ENCODE data around the gene AFF3. TPM values are rescaled to one million over a fixed set of nuclear protein-coding genes. Genes with fewer than 3 reads are reported as not detected.

The AFF3 gene
- total RNA-seq, 1 experiment from 2014 or later, result 0.05 TPM

GRCh38 chr2:99748344-99748743 is 394.0 kb downstream of the AFF3 start:
- TF ChIP-seq CTCF (IDR thresholded peaks at IDR 0.05; ENCODE audit: insufficient read depth in 1 of 2, low read depth in 1 of 2, low read length in 1 of 2, severe bottlenecking in 1 of 2, unreplicated experiment in 1 of 2), result no peak
- no peaks in the 10 kb centered on the region for H3K36me3 Mint-ChIP-seq (ENCODE audit: insufficient read depth, unreplicated experiment)
- no peaks in the 10 kb centered on the region for H3K4me1 Mint-ChIP-seq (ENCODE audit: low read depth, unreplicated experiment)
- no peaks in the 10 kb centered on the region for H3K4me1 ChIP-seq
- H3K27me3 Mint-ChIP-seq (ENCODE audit: insufficient read depth, unreplicated experiment), result peaks cover 2% of the 10 kb centered on the region
- no peak for DNase-seq
- H3K9me3 Mint-ChIP-seq (ENCODE audit: unreplicated experiment), result no peaks in the 10 kb centered on the region
- no peak overlapping the region for H3K27ac Mint-ChIP-seq (ENCODE audit: unreplicated experiment)
- ChIA-PET POLR2A (no interaction called here), CTCF (no interaction called here)
- H3K36me3 ChIP-seq (ENCODE audit: control insufficient read depth, insufficient read depth, low read length), result no peaks in the 10 kb centered on the region
- BruUV-seq (replicated peaks), result no TSS peak
- no peak overlapping the region for H3K4me3 ChIP-seq (ENCODE audit: low read depth, low read length)
- H3K9me3 ChIP-seq, result no peaks in the 10 kb centered on the region
- no peak overlapping the region for H3K4me3 Mint-ChIP-seq (ENCODE audit: unreplicated experiment)
- intact Hi-C loops (cut with micrococcal nuclease; ENCODE audit: unreplicated experiment), result no loop called here
- no peaks in the 10 kb centered on the region; the same call in 1 of the 2 replicates for H3K27me3 ChIP-seq (replicated peaks; ENCODE audit: control insufficient read depth, insufficient read depth, low read length)

DNA sequence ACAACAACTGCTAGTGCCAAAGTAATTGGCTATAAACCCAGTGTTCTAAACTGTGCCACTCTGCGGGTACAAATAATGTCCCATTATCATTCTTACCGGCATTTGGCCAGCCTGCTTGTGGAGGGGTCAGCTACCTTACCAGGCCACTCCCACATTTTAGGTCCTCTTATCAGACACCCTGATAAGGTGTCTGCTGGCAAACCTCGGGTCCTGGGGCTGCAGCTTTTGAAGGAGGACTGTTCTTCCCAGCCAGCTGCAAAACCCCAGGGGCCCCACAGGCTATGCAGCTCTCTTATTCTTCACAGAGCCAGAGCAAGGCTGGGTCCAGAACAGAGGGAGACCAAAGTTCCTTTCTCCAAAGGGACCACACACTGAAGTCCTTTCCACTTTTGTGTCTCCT is 394.5 kb downstream of the AFF3 start:
- Histone ChIP-seq H3K4me1 (no peaks in the 10 kb centered on the region), H3K4me3 (ENCODE audit: low read depth, low read length) (no peak overlapping the region), H3K36me3 (ENCODE audit: control insufficient read depth, insufficient read depth, low read length) (no peaks in the 10 kb centered on the region), H3K9me3 (no peaks in the 10 kb centered on the region), H3K27me3 (replicated peaks; ENCODE audit: control insufficient read depth, insufficient read depth, low read length) (no peaks in the 10 kb centered on the region; the same call in 1 of the 2 replicates)
- Mint-ChIP-seq H3K27me3 (ENCODE audit: insufficient read depth, unreplicated experiment) (peaks cover 2% of the 10 kb centered on the region), H3K4me1 (ENCODE audit: low read depth, unreplicated experiment) (no peaks in the 10 kb centered on the region), H3K4me3 (ENCODE audit: unreplicated experiment) (no peak overlapping the region), H3K9me3 (ENCODE audit: unreplicated experiment) (no peaks in the 10 kb centered on the region), H3K27ac (ENCODE audit: unreplicated experiment) (no peak overlapping the region), H3K36me3 (ENCODE audit: insufficient read depth, unreplicated experiment) (no peaks in the 10 kb centered on the region)
- DNase-seq, result no peak
- ChIA-PET CTCF (no interaction called here), POLR2A (no interaction called here)
- no TSS peak for BruUV-seq (replicated peaks)
- TF ChIP-seq CTCF (IDR thresholded peaks at IDR 0.05; ENCODE audit: insufficient read depth in 1 of 2, low read depth in 1 of 2, low read length in 1 of 2, severe bottlenecking in 1 of 2, unreplicated experiment in 1 of 2), result no peak
- intact Hi-C loops (cut with micrococcal nuclease; ENCODE audit: unreplicated experiment), result no loop called here

DNA sequence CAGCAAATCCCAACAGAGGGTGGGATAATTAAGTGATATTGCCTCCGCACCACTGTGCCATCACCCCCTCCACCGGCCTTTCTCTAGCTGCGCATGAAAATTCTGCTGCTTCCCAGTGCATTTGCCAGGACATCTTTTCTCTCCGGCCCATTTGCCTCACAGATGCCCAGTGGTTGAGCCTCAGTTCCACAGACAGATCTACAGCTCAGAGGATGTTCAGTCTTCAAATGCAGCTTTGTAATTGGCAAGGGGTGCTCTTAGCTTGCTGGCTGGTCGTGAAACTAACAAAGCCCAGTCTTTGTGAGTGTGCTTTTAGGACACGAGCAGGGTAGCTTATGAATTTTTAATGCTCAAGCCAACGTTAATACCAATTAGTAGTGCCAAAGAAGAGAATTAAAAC is 399.2 kb downstream of the AFF3 start:
- H3K27ac Mint-ChIP-seq (ENCODE audit: unreplicated experiment), result no peak overlapping the region
- H3K36me3 Mint-ChIP-seq (ENCODE audit: insufficient read depth, unreplicated experiment), result no peaks in the 10 kb centered on the region
- DNase-seq, result no peak
- intact Hi-C loops (cut with micrococcal nuclease; ENCODE audit: unreplicated experiment), result no loop called here
- peaks cover 3% of the 10 kb centered on the region for H3K27me3 Mint-ChIP-seq (ENCODE audit: insufficient read depth, unreplicated experiment)
- Histone ChIP-seq H3K9me3 (no peaks in the 10 kb centered on the region), H3K4me3 (ENCODE audit: low read depth, low read length) (no peak overlapping the region), H3K4me1 (no peaks in the 10 kb centered on the region), H3K36me3 (ENCODE audit: control insufficient read depth, insufficient read depth, low read length) (no peaks in the 10 kb centered on the region), H3K27me3 (replicated peaks; ENCODE audit: control insufficient read depth, insufficient read depth, low read length) (no peaks in the 10 kb centered on the region)
- H3K4me3 Mint-ChIP-seq (ENCODE audit: unreplicated experiment), result no peak overlapping the region
- ChIA-PET POLR2A (no interaction called here), CTCF (no interaction called here)
- no peaks in the 10 kb centered on the region for H3K4me1 Mint-ChIP-seq (ENCODE audit: low read depth, unreplicated experiment)
- no TSS peak for BruUV-seq (replicated peaks)
- no peaks in the 10 kb centered on the region for H3K9me3 Mint-ChIP-seq (ENCODE audit: unreplicated experiment)
- TF ChIP-seq CTCF (IDR thresholded peaks at IDR 0.05; ENCODE audit: insufficient read depth in 1 of 2, low read depth in 1 of 2, low read length in 1 of 2, severe bottlenecking in 1 of 2, unreplicated experiment in 1 of 2), result no peak
